Tibial artery (tissue), 4 donors: ENCODE data around the gene TMEM178A.

Source experiments
- DNase-seq, 2 donors: peaks; one replicate each; pipeline ENCODE4 v3.0.0-alpha.2; 2019
- H3K27ac ChIP-seq, 2 donors: fragments of 200-600 bp; sonication (generic) in 1 of 2; 1 replicate in 1 of 2; 2 replicates in 1 of 2; pipeline ENCODE4 v1.5.1; 2018 to 2019; ENCODE audit warnings: mild to moderate bottlenecking in 1 of 2
- H3K27me3 ChIP-seq, 2 donors: fragments of 200-600 bp; sonication (generic) in 1 of 2; one replicate each; pipeline versions ENCODE4 v1.5.1 to v1.6.0; 2016 to 2019
- H3K36me3 ChIP-seq, 3 donors: fragments of 200-600 bp; sonication (generic) in 2 of 3; one replicate each; pipeline ENCODE4 v1.5.1; 2016 to 2019; ENCODE audit warnings: mild to moderate bottlenecking in 2 of 3
- H3K4me1 ChIP-seq, 4 donors: fragments of 200-600 bp; sonication (generic) in 2 of 4; 1 replicate in 3 of 4; 2 replicates in 1 of 4; pipeline ENCODE4 v1.5.1; 2016 to 2019
- H3K4me3 ChIP-seq, 2 donors: fragments of 200-600 bp; sonication (generic) in 1 of 2; 1 replicate in 1 of 2; 2 replicates in 1 of 2; pipeline ENCODE4 v1.5.1; 2018 to 2019; ENCODE audit warnings: mild to moderate bottlenecking in 2 of 2
- H3K9me3 ChIP-seq, 3 donors: fragments of 200-600 bp; sonication (generic) in 1 of 3; one replicate each; pipeline ENCODE4 v1.5.1; 2016 to 2019
- intact Hi-C: fragments of 100-400 bp; cut with DNase I; formaldehyde crosslinking; loops from one replicate; pipeline ENCODE4 v1.15.0; 2023; ENCODE audit warnings: low total_unique reads
- TF ChIP-seq, protein P1 (sequence below), 2 experiments: fragments of 200-600 bp in 1 of 2; fragments of 450-650 bp in 1 of 2; IDR thresholded peaks; one replicate each; pipeline ENCODE4 v1.5.1; 2017 to 2019; ENCODE audit warnings: antibody characterized with exemption in 2 of 2, mild to moderate bottlenecking in 1 of 2, moderate library complexity in 1 of 2

Gene TMEM178A

DNA sequence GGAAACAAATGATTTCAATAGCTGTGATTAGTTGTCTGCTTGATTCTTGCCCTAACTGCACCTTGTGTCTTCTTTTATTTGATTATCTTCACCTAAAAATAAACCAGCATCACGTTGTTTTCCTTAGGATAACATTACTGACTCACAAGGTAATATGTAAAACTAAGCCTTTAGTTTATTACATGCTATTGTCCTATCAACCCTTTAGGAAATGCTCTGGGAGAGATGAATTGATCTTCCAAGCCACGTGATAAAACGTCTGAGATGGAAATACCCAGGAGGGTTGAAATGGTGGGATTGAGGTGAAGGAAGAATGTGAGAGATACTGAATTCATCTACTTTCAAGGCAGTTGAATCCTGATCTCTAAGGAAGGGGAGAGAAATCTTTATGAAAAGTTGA is 34.5 kb upstream of the TMEM178A start:
- DNase-seq, result no peak
- TF ChIP-seq, protein P1, sequence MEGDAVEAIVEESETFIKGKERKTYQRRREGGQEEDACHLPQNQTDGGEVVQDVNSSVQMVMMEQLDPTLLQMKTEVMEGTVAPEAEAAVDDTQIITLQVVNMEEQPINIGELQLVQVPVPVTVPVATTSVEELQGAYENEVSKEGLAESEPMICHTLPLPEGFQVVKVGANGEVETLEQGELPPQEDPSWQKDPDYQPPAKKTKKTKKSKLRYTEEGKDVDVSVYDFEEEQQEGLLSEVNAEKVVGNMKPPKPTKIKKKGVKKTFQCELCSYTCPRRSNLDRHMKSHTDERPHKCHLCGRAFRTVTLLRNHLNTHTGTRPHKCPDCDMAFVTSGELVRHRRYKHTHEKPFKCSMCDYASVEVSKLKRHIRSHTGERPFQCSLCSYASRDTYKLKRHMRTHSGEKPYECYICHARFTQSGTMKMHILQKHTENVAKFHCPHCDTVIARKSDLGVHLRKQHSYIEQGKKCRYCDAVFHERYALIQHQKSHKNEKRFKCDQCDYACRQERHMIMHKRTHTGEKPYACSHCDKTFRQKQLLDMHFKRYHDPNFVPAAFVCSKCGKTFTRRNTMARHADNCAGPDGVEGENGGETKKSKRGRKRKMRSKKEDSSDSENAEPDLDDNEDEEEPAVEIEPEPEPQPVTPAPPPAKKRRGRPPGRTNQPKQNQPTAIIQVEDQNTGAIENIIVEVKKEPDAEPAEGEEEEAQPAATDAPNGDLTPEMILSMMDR (IDR thresholded peaks at IDR 0.05), result no peak
- H3K4me1 ChIP-seq, result no peaks in the 10 kb centered on the region
- no peak overlapping the region for H3K4me3 ChIP-seq
- no peak overlapping the region for H3K27ac ChIP-seq
- no peaks in the 10 kb centered on the region for H3K9me3 ChIP-seq
- no peaks in the 10 kb centered on the region for H3K27me3 ChIP-seq
- no peaks in the 10 kb centered on the region for H3K36me3 ChIP-seq
- intact Hi-C loops, result no loop called here

DNA sequence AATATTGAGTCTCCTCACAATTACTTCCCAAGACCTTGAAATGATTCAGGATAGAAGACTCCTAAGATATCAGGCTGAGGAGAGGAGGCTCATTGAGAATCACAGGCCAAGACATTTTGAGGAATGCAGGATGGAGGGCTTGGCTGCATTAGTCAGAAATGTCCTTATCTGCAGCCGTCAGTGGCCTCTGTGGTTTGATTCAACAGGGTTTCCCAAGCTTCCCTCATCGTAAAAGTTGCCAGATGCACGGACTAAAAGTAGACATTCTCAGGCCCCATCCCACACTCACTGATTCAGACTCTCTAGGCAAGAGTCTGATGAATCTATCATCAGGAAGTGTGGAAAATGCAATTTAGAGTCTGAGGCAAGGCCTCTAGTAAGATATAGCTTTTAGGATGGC is 34.0 kb upstream of the TMEM178A start:
- H3K27ac ChIP-seq, result no peak overlapping the region
- no peaks in the 10 kb centered on the region for H3K27me3 ChIP-seq
- no peak overlapping the region for H3K4me3 ChIP-seq
- no peaks in the 10 kb centered on the region for H3K9me3 ChIP-seq
- TF ChIP-seq, protein P1 (IDR thresholded peaks at IDR 0.05), result no peak
- no peak for DNase-seq
- intact Hi-C loops, result no loop called here
- H3K4me1 ChIP-seq, result no peaks in the 10 kb centered on the region
- H3K36me3 ChIP-seq, result no peaks in the 10 kb centered on the region

DNA sequence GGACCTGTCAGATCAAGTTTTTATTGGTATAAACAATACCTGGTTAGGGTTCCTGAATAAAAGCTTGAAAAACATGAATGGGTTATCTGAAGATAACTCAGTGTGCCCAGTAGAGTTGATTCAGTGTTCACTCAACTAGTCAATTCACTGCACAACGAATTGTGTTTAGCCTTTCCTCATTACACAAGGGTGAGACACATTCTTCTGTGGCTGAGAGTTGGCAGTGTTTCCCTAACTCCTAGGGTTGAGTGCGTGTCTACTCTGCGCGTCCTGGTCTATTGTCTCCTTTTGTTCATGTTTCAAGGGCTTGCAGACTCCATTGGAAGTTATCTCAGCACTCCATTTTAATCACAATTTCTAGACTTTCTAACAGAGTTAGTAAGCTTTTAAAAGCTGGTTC is 32.8 kb upstream of the TMEM178A start:
- no peaks in the 10 kb centered on the region for H3K36me3 ChIP-seq
- no peaks in the 10 kb centered on the region for H3K27me3 ChIP-seq
- intact Hi-C loops, result no loop called here
- H3K27ac ChIP-seq, result no peak overlapping the region
- no peaks in the 10 kb centered on the region for H3K9me3 ChIP-seq
- H3K4me1 ChIP-seq, result no peaks in the 10 kb centered on the region
- DNase-seq, result no peak
- H3K4me3 ChIP-seq, result no peak overlapping the region
- TF ChIP-seq, protein P1 (IDR thresholded peaks at IDR 0.05), result no peak

DNA sequence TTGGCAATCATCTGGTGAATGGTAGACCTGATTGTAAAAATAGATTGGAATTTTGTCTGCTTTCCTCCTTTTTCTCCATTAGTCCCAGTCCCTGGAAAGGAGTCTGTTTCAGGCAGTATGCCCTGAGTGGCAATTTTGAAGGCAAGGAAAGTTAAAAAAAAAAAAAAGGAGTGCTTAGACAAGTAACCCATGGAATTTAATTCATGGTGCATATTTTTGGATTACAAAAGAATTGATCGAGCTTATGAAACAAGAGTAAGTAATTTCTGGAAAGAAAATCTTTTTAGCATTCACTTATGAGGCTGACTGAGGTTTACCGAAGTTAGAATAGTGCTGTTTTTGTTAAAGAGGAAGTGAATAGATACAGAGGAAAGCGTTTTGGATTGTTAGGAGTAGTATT is 29.4 kb upstream of the TMEM178A start:
- Histone ChIP-seq H3K4me3 (no peak overlapping the region), H3K4me1 (no peaks in the 10 kb centered on the region), H3K27me3 (no peaks in the 10 kb centered on the region), H3K9me3 (no peaks in the 10 kb centered on the region), H3K27ac (no peak overlapping the region), H3K36me3 (no peaks in the 10 kb centered on the region)
- no peak for DNase-seq
- intact Hi-C loops, result no loop called here
- TF ChIP-seq, protein P1 (IDR thresholded peaks at IDR 0.05), result no peak

DNA sequence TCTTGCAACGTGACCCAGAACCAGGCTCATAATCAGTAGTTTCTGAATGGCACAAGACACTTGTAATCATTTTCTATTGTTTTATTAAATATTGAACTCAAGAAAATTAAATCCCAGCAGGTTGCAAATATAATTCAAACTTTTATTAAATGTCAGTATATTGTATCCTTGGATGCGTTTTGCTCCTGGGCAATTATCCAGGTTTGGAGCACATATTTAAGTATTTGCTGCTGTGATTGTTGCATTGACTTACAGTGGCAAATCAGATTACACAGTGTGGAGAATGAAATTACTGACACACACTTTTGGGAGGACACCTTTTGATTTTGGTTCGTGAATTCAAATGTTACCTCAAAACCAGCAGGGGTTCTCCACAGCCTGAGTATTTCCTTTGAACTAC is 27.1 kb upstream of the TMEM178A start:
- DNase-seq, result no peak
- TF ChIP-seq, protein P1 (IDR thresholded peaks at IDR 0.05), result no peak
- H3K4me3 ChIP-seq, result no peak overlapping the region
- peaks cover 0 to 10% (median 5%) of the 10 kb centered on the region in 4 donors for H3K4me1 ChIP-seq
- H3K36me3 ChIP-seq, result no peaks in the 10 kb centered on the region
- no peak overlapping the region for H3K27ac ChIP-seq
- H3K27me3 ChIP-seq, result no peaks in the 10 kb centered on the region
- no peaks in the 10 kb centered on the region for H3K9me3 ChIP-seq
- intact Hi-C loops, result no loop called here

DNA sequence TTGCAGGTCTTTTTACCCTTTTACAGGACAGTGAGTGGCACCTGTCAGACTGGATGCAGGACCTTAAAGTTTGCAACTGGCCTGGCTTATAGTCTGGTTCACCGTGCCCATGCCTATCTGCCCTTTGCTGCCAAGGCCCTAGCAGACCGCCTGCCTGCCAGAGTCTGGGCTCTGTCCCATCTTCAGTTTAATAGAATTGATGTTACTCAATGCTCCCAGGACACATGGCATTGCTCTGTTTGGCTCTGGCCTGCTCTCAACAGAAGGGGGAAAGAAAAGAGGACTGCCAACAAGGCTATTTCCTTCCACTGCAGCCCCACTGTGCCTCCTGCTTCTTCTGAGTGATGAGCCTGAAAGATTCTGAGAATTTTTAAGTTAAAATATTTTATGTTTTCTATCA is 25.6 kb upstream of the TMEM178A start:
- H3K4me3 ChIP-seq, result no peak overlapping the region
- H3K27me3 ChIP-seq, result no peaks in the 10 kb centered on the region
- TF ChIP-seq, protein P1 (IDR thresholded peaks at IDR 0.05), result no peak
- peaks cover 0 to 10% (median 5%) of the 10 kb centered on the region in 4 donors for H3K4me1 ChIP-seq
- H3K27ac ChIP-seq, result no peak overlapping the region
- no peaks in the 10 kb centered on the region for H3K36me3 ChIP-seq
- DNase-seq, result no peak
- H3K9me3 ChIP-seq, result no peaks in the 10 kb centered on the region
- intact Hi-C loops, result no loop called here
